Spleen (tissue), 7 donors: ENCODE measurements around the gene KRT13.

ENCODE experiments used
- POLR2AphosphoS5 ChIP-seq, 3 donors: sonication (generic); formaldehyde crosslinking; IDR thresholded peaks; one replicate each; pipeline ENCODE4 v1.5.1; 2017; ENCODE audit warnings: antibody characterized with exemption in 3 of 3
- TF ChIP-seq, protein P1 (sequence below), 11 experiments: fragments of 200-600 bp in 7 of 11; fragments of 450-650 bp in 4 of 11; sonication (generic) in 4 of 11; IDR thresholded peaks in 8 of 11; conservative IDR thresholded peaks in 3 of 11; 1 replicate in 7 of 11; 2 replicates in 4 of 11; pipeline versions ENCODE4 v1.4.0 to v1.8.0; 2016 to 2021; ENCODE audit warnings: antibody characterized with exemption in 11 of 11, inconsistent platforms in 4 of 11, mild to moderate bottlenecking in 1 of 11
- donor health status: DM: no; HTN: no; CAD: no; lungs with moderate emphysema.
- donor health status: DM: no; HTN: no; CAD: no.
- donor health status: DM: no; HTN: no; CAD: no.

- TF ChIP-seq, protein P1, sequence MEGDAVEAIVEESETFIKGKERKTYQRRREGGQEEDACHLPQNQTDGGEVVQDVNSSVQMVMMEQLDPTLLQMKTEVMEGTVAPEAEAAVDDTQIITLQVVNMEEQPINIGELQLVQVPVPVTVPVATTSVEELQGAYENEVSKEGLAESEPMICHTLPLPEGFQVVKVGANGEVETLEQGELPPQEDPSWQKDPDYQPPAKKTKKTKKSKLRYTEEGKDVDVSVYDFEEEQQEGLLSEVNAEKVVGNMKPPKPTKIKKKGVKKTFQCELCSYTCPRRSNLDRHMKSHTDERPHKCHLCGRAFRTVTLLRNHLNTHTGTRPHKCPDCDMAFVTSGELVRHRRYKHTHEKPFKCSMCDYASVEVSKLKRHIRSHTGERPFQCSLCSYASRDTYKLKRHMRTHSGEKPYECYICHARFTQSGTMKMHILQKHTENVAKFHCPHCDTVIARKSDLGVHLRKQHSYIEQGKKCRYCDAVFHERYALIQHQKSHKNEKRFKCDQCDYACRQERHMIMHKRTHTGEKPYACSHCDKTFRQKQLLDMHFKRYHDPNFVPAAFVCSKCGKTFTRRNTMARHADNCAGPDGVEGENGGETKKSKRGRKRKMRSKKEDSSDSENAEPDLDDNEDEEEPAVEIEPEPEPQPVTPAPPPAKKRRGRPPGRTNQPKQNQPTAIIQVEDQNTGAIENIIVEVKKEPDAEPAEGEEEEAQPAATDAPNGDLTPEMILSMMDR (IDR thresholded peaks at IDR 0.05 in 8 of 11, conservative IDR thresholded peaks at IDR 0.05 in 3 of 11), result no peak
- peak in 1 of 3 donors; percentile 45 for TF ChIP-seq POLR2AphosphoS5 (IDR thresholded peaks at IDR 0.05)
Observed at GRCh38 chr17:41492351-41492750, 13.1 kb downstream of the KRT13 start.
